Measurements from ENCODE around the gene LSM8. TPM values are rescaled to one million over a fixed set of nuclear protein-coding genes. Genes with fewer than 3 reads are reported as not detected.

The LSM8 gene
- total RNA-seq, 1 experiment from 2014 or later: 29.4 TPM

Other genes starting within 250 kb of the LSM8 start
- gene ANKRD7, start 40.5 kb downstream of the LSM8 start, total RNA-seq (2021; ENCODE audit: unreplicated experiment): not detected

Measured in HCT116 (cell line).